Measurements from ENCODE around the gene ADAM19.
A peak's percentile ranks its signal among the peaks of the same experiment; 100 is the strongest.

The ADAM19 gene

GRCh38 chr5:157575381-157576020 lies at the start of gene ADAM19:
ADAM19 (minus strand) TSS chr5:157575775; CDS start chr5:157575696, 79 bp downstream.
- DNase-seq = peak; percentile 76

GRCh38 chr5:157624144-157624543 lies 48.6 kb upstream of the ADAM19 start:
- no peak for DNase-seq

GRCh38 chr5:157620776-157621175 lies 45.2 kb upstream of the ADAM19 start:
- no peak for DNase-seq

- no peak for DNase-seq
These were observed 42.7 kb upstream of the ADAM19 start for GRCh38 chr5:157618191-157618765.

GRCh38 chr5:157616785-157617184 lies 41.2 kb upstream of the ADAM19 start:
- no peak for DNase-seq

- no peak for DNase-seq
These were observed 38.0 kb upstream of the ADAM19 start for GRCh38 chr5:157613385-157614245.

GRCh38 chr5:157612581-157612980 lies 37.0 kb upstream of the ADAM19 start:
- no peak for DNase-seq

GRCh38 chr5:157611571-157612476 lies 36.2 kb upstream of the ADAM19 start:
- DNase-seq = no peak

- no peak for DNase-seq
These were observed 35.4 kb upstream of the ADAM19 start for GRCh38 chr5:157610990-157611389.

GRCh38 chr5:157608972-157609565 lies 33.5 kb upstream of the ADAM19 start:
- DNase-seq = peak; percentile 19

- peak; percentile 70 for DNase-seq
These were observed 32.0 kb upstream of the ADAM19 start for GRCh38 chr5:157607371-157608161.

- peak; percentile 61 for DNase-seq
These were observed 30.5 kb upstream of the ADAM19 start for GRCh38 chr5:157606046-157606445.

- peak; percentile 94 for DNase-seq
These were observed 28.0 kb upstream of the ADAM19 start for GRCh38 chr5:157603333-157604190.

GRCh38 chr5:157602505-157602904 lies 26.9 kb upstream of the ADAM19 start:
- peak; percentile 60 for DNase-seq

GRCh38 chr5:157600252-157600651 lies 24.7 kb upstream of the ADAM19 start:
- DNase-seq = no peak

GRCh38 chr5:157599565-157599964 lies 24.0 kb upstream of the ADAM19 start:
- no peak for DNase-seq

GRCh38 chr5:157598350-157598936 lies 22.9 kb upstream of the ADAM19 start:
- no peak for DNase-seq

GRCh38 chr5:157597277-157597676 lies 21.7 kb upstream of the ADAM19 start:
- no peak for DNase-seq

- no peak for DNase-seq
These were observed 20.9 kb upstream of the ADAM19 start for GRCh38 chr5:157596487-157596886.
